GM19397 (cell line): ENCODE measurements around the gene RPS2.

ENCODE experiments used
- ATAC-seq: cut with Tn5 transposase; IDR thresholded peaks from one replicate; pipeline ENCODE4 v1.9.1; 2021; ENCODE audit warnings: mild to moderate bottlenecking, moderate library complexity; ENCODE audit not compliant: unreplicated experiment

The RPS2 gene

GRCh38 chr16:1999866-2000514, 35.4 kb upstream of the RPS2 start:
- ATAC-seq = no peak

- ATAC-seq = no peak
Observed at GRCh38 chr16:1998852-1999801, 34.5 kb upstream of the RPS2 start.

GRCh38 chr16:1998360-1998835, 33.8 kb upstream of the RPS2 start:
- no peak for ATAC-seq

- no peak for ATAC-seq
Observed at GRCh38 chr16:1997494-1998359, 33.1 kb upstream of the RPS2 start.

DNA sequence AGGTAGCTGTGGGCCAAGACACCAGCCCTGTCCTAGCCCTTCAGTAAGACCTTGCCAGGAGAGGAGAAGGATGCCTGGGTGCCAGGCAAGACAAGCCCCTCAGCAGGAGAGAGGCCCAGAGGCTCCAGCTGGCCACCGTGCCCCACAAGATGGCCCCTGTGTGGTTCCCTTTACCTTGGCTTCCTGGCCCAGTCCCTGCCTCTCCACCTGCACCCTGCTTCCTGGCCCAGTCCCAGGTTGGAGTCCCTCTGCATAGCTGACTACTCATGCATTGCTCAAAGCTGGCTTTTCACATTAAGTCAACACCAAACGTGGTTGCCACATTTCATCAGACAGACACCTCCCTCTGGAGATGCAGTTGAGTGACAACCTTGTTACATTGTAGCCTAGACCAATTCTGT, 29.1 kb upstream of the RPS2 start:
- ATAC-seq = no peak

- ATAC-seq = no peak
Observed at GRCh38 chr16:1992704-1993317, 28.2 kb upstream of the RPS2 start.

GRCh38 chr16:1991948-1992703, 27.5 kb upstream of the RPS2 start:
- ATAC-seq = peak; percentile 51

DNA sequence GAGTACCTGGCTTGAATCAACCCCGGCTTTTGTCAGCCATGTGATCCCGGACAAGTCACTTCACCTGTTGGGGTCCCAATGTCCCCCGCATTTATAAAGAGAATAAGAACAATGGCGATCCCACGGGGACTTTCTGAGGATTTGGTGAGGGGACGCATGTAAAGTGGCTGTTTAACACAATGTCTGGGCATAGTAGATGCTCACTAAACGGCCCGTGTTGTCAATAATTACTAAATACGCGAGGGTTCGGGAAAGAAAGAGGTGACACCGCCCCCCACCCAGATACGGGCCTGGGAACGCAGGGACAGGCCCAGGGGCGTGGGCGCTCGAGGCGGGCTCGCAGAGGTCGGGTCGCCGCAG, 26.9 kb upstream of the RPS2 start:
- no peak for ATAC-seq

GRCh38 chr16:1991135-1991551, 26.5 kb upstream of the RPS2 start:
- ATAC-seq = no peak

DNA sequence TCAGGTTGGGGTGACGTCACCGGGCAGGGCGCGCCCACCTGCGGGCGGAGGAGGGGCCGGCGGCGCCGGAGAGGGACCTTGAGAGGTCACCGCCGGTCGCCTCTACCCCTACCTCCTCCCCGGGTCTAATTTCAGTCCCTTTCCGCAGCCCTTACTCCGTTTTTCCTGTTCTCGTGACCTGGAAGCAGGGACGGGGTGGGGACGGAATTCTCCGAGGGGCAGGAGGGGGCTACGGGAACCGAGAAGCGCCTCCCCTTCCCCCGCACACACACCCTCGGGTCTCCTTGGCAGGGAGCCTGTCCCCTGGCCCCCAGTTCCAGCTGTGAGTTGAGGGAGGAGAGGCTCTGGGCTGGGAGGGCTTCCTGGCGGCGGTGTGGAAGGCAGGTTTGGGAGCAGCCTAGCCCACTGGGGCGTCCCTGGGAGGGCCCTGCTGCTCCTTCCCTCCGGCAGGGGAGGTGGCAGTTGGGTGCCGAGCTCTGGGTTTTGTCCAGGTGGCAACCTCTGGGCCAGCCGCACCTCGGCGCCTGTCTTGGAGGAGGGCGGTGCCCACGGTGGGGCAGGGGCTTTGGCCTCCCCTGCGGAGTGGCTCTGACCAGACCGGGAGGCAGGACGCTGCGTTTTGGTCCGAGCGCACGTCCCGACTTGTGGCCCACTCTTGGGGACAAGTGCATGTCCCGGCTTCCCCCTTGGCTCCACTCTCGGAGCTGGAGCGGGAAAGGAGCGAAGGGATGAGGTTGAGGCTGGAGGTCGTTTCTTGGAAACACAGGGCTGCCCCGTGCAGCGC, 25.9 kb upstream of the RPS2 start:
- no peak for ATAC-seq

- ATAC-seq = no peak
Observed at GRCh38 chr16:1990101-1990350, 25.4 kb upstream of the RPS2 start.

DNA sequence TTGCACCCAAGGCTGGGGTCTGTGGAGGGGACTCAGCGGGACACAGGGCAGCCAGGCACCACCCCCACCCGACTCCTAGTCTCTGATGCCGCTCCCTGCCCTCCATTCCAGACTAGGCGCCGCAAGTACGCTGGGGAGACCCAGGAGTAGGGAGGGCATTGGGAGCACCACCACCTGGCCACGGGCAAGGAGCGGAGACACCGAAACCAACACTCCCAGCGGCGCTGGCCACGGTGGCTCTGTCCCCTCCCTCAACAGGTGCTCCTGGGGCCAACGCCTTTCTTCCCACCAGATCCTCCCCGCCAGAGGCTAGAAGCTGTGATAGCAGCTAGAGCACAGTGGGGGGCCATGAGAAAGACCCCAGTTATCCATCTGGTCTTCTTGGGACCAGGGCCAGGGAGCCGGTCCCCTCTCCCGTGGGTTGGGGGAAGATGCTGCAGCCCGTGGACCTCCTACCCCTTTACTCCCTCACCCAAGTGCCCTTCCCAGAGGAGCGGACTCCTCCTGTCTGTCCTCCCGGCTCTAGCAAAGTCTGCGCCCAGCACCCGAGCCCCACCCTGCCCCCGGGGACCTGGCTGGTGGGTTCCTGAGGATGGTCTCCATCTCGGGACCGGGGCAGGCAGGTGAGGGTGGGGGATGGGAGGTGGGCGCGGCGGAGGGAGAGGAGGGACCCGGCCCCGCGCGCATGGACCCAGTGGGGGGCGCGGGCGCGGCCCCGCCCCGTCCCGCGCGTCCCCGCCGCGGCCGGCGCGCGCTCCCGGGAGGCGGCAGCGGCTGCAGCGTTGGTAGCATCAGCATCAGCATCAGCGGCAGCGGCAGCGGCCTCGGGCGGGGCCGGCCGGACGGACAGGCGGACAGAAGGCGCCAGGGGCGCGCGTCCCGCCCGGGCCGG, 24.8 kb upstream of the RPS2 start, which contains the start of gene SYNGR3:
SYNGR3 (plus strand) TSS at position 762 of the 892 bp plus-strand sequence. CDS start 133 bp downstream, outside the sequence.
- ATAC-seq = no peak

GRCh38 chr16:1987198-1987597, 22.6 kb upstream of the RPS2 start:
- no peak for ATAC-seq

DNA sequence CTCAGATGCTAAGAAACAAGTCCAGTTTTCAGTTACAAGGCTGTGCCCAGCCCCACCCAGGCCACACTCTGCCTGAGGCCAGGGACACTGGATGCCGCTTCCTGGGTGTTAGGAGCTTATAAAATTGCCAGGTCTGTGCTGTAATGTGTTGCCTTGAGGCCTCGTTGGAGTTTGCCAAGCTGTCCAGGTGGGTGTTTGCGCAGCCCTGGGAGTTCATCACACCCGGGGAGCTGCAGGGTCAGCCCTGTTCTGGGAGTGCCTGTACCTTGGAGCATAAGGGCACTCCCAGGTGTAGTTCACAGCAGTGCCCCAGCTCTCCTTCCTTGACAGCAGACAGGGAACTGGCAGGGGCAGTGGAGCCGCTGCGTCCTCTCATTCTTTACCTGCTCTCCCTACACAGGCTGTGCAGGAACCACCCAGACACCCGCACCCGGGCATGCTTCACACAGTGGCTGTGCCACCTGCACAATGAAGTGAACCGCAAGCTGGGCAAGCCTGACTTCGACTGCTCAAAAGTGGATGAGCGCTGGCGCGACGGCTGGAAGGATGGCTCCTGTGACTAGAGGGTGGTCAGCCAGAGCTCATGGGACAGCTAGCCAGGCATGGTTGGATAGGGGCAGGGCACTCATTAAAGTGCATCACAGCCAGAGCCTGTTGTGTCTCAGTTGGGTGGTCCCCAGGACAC, 21.0 kb upstream of the RPS2 start:
- ATAC-seq = no peak

DNA sequence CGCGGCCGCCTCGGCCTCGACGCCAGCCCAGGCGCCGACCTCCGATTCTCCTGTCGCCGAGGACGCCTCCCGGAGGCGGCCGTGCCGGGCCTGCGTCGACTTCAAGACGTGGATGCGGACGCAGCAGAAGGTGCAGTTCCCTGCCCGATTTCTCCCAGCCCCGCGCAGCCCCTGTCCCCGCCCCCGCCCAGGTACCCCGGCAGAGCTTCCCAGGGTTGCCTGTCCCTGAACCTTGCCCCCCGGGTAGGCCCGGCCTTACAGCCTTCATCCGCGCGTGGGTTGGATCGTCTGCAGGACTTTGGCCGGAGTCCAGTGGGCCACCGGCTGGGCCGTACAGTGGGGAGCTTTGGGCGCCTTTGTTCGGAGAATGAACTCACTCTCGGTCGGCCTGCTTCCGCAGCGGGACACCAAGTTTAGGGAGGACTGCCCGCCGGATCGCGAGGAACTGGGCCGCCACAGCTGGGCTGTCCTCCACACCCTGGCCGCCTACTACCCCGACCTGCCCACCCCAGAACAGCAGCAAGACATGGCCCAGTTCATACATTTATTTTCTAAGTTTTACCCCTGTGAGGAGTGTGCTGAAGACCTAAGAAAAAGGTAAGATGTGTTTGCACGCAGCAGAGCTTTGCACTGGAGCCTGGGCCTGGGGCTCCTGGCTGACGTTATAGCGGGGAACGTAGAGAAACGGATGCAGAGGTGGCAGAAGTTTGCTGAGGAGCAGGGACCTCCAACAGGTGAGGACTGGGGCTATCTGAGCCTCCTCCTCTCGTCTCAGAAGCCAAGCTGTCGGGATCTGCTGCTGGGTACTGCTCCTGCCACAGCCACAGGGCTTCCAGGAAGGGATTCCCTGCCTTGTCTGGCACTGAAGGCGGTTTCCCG, 20.0 kb upstream of the RPS2 start:
- no peak for ATAC-seq

DNA sequence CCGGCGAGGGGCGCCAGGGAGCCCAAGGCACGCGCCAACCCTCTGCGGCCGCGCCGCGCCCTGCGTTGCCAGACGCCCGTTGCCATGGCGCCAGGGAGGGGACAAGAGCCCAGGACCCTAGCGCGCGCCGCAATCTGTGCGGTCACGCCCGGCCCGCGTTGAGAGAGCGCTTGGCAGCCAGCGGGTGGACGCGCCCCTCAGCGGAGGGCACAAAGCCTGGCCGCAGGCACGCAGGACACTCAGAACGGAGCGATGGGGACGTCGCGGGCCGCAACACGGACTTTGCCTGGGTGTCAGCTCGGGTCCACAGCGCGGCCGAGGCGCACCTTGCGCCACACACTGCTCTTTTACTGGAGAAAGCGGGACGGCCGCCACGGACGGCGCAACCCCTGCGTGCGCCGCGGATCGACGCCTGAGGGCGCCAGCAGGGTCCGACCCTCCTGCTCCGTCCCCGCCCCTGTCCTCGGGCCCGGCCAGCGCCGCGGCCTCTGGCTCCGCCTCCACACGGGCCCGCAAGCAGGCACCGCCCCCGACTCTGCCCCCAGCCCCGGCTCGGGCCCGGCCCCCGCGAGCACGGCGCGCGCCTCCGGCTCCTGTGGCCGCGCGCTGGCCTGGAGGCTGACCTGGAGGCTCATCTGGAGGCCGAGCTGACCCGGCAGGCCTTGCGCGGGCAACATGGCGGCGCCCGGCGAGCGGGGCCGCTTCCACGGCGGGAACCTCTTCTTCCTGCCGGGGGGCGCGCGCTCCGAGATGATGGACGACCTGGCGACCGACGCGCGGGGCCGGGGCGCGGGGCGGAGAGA, 19.1 kb upstream of the RPS2 start, which contains the start of gene GFER:
GFER (plus strand) TSS at position 650 of the 803 bp plus-strand sequence; CDS start at position 676, 26 bp downstream.
- ATAC-seq = peak; percentile 79
